Osteoblast (primary cell): ENCODE data around the gene LRRC52. TPM values are rescaled to one million over a fixed set of nuclear protein-coding genes. Genes with fewer than 3 reads are reported as not detected.

ENCODE experiments used
- DNase-seq: peaks from one replicate; pipeline ENCODE4 v3.0.0; 2011; ENCODE audit warnings: low spot score, mixed read lengths; ENCODE audit not compliant: insufficient read length; ENCODE audit errors: missing footprints
- H2AFZ ChIP-seq: 2 replicates; pipeline ENCODE4 v1.6.0; 2011; ENCODE audit warnings: mild to moderate bottlenecking, low read length
- H3K27ac ChIP-seq: 2 replicates; pipeline ENCODE4 v1.5.1; 2011; ENCODE audit warnings: mild to moderate bottlenecking, low read depth, low read length, moderate library complexity
- H3K27me3 ChIP-seq: 2 replicates; pipeline ENCODE4 v1.6.0; 2012; ENCODE audit warnings: mild to moderate bottlenecking, control low read depth, inconsistent platforms, low read length, moderate library complexity; ENCODE audit not compliant: insufficient read depth
- H3K36me3 ChIP-seq: 2 replicates; pipeline ENCODE4 v1.5.1; 2011; ENCODE audit warnings: mild to moderate bottlenecking, low read length, control low read depth, moderate library complexity; ENCODE audit not compliant: insufficient read depth
- H3K4me1 ChIP-seq: 2 replicates; pipeline ENCODE4 v1.5.1; 2011; ENCODE audit warnings: mild to moderate bottlenecking, low read length, control low read depth, moderate library complexity; ENCODE audit not compliant: insufficient read depth
- H3K4me2 ChIP-seq: 2 replicates; pipeline ENCODE4 v1.6.0; 2011; ENCODE audit warnings: mild to moderate bottlenecking, low read length; ENCODE audit not compliant: insufficient read depth
- H3K4me3 ChIP-seq: fragments of 200-600 bp; sonication (generic); 3 replicates; pipeline ENCODE4 v1.5.1; 2012; ENCODE audit warnings: mild to moderate bottlenecking, low read length, inconsistent platforms; ENCODE audit not compliant: insufficient read depth
- H3K79me2 ChIP-seq: 2 replicates; pipeline ENCODE4 v1.6.0; 2012; ENCODE audit warnings: mild to moderate bottlenecking, low read length, control low read depth, inconsistent platforms; ENCODE audit not compliant: insufficient read depth
- H3K9me3 ChIP-seq: 2 replicates; pipeline ENCODE4 v1.5.1; 2011; ENCODE audit warnings: low read depth, low read length, control low read depth
- H4K20me1 ChIP-seq: 2 replicates; pipeline ENCODE4 v1.6.0; 2012; ENCODE audit warnings: mild to moderate bottlenecking, low read length, control low read depth; ENCODE audit not compliant: insufficient read depth
- CTCF ChIP-seq: IDR thresholded peaks from 2 replicates; pipeline ENCODE4 v1.5.1; 2011; ENCODE audit warnings: mild to moderate bottlenecking, low read depth, low read length, moderate library complexity; ENCODE audit errors: extremely low read depth
- total RNA-seq: library from RNA; depleted of rRNA; stranded (reverse); fragments of >200 nt; gene quantifications from 2 replicates; pipeline ENCODE4 v1.2.3, GENCODE V29; 2012

LRRC52 gene
- total RNA-seq, 1 donor, result not detected

DNA sequence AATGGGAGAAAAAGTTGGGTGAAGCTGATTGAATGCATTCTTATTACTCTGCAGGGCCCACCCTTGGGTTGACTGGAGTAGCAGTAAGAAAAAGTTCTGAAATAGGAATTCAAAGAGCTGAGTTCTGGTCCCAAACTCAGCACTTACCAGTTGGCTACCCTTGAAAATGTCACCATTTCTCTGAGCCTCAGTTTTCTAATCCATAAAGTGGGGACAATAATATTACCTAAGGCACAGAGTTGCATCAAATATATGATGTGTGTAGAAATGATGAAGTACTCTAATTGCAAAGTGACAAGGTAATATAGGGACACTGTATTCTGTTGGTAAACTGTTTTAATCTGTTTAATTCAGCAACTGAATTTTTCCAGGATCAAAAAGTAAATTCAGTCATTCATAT lies 1.2 kb downstream of the LRRC52 start:
- Histone ChIP-seq H2AFZ (no peak overlapping the region), H3K4me2 (no peak overlapping the region), H3K79me2 (no peaks in the 10 kb centered on the region), H3K27ac (no peak overlapping the region), H4K20me1 (no peaks in the 10 kb centered on the region), H3K4me1 (no peaks in the 10 kb centered on the region), H3K9me3 (no peaks in the 10 kb centered on the region), H3K36me3 (no peaks in the 10 kb centered on the region), H3K4me3 (no peak overlapping the region), H3K27me3 (no peaks in the 10 kb centered on the region)
- no peak for DNase-seq
- no peak for TF ChIP-seq CTCF

GRCh38 chr1:165545974-165546373 lies 2.2 kb downstream of the LRRC52 start:
- no peaks in the 10 kb centered on the region for H3K36me3 ChIP-seq
- H3K9me3 ChIP-seq, result no peaks in the 10 kb centered on the region
- no peaks in the 10 kb centered on the region for H4K20me1 ChIP-seq
- H3K79me2 ChIP-seq, result no peaks in the 10 kb centered on the region
- TF ChIP-seq CTCF, result no peak
- no peak overlapping the region for H3K4me2 ChIP-seq
- no peaks in the 10 kb centered on the region for H3K4me1 ChIP-seq
- H3K4me3 ChIP-seq, result no peak overlapping the region
- H2AFZ ChIP-seq, result no peak overlapping the region
- no peak overlapping the region for H3K27ac ChIP-seq
- no peak for DNase-seq
- no peaks in the 10 kb centered on the region for H3K27me3 ChIP-seq

DNA sequence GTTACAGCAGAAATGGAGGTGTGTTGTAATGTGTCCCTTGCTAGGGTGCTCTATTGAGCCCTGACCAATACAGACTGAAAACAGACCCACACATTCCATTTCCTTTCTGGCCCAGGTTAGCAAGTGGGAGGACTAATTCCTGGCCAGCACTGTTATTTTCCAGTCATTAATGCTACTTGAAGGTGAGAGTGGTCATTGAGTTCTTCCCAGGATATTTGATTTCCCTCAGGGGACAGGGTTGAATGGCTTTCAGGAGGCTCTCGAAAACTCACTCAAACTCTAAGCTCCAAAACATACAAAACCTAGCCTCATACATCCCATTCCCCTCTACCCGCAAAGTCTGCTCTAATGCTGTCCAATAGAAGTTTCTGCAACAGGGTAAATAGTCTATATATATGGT lies 6.2 kb downstream of the LRRC52 start:
- Histone ChIP-seq H3K27me3 (no peaks in the 10 kb centered on the region), H4K20me1 (no peaks in the 10 kb centered on the region), H3K9me3 (no peaks in the 10 kb centered on the region), H3K27ac (no peak overlapping the region), H3K36me3 (no peaks in the 10 kb centered on the region), H3K4me2 (no peak overlapping the region), H3K79me2 (no peaks in the 10 kb centered on the region), H2AFZ (no peak overlapping the region), H3K4me3 (no peak overlapping the region), H3K4me1 (no peaks in the 10 kb centered on the region)
- DNase-seq, result no peak
- no peak for TF ChIP-seq CTCF

GRCh38 chr1:165551469-165551868 lies 7.7 kb downstream of the LRRC52 start:
- Histone ChIP-seq H3K27me3 (no peaks in the 10 kb centered on the region), H3K9me3 (no peaks in the 10 kb centered on the region), H3K36me3 (no peaks in the 10 kb centered on the region), H4K20me1 (no peaks in the 10 kb centered on the region), H3K79me2 (no peaks in the 10 kb centered on the region), H3K4me3 (no peak overlapping the region), H3K4me1 (no peaks in the 10 kb centered on the region), H3K27ac (no peak overlapping the region), H3K4me2 (no peak overlapping the region), H2AFZ (no peak overlapping the region)
- no peak for TF ChIP-seq CTCF
- DNase-seq, result no peak
